ENCODE measurements around the gene PRKAG2.

The PRKAG2 gene

DNA sequence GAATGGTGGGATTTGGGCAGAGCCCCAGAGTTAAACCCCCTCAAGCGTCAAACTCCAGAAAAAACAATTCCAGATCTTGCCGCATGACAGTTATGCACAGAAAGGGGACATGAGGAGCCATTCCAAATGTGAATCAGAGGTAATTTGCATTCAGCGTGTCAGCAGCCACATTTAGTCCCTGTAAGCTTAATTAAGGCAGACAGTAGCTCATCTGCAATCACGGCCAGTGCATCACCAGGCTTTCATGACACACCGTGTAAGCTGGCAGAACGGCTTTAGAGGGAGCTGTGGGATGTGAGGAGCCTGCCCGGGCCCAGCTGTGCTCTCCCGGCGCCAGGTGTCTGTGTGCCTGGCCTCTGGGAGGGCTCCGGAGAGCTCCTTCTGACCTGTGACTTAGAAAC lies 18.7 kb upstream of the PRKAG2 start:
- DNase-seq: no peak
- no peak overlapping the region for H3K4me3 ChIP-seq (ENCODE audit: low read depth, low read length)
- TF ChIP-seq, protein P1, sequence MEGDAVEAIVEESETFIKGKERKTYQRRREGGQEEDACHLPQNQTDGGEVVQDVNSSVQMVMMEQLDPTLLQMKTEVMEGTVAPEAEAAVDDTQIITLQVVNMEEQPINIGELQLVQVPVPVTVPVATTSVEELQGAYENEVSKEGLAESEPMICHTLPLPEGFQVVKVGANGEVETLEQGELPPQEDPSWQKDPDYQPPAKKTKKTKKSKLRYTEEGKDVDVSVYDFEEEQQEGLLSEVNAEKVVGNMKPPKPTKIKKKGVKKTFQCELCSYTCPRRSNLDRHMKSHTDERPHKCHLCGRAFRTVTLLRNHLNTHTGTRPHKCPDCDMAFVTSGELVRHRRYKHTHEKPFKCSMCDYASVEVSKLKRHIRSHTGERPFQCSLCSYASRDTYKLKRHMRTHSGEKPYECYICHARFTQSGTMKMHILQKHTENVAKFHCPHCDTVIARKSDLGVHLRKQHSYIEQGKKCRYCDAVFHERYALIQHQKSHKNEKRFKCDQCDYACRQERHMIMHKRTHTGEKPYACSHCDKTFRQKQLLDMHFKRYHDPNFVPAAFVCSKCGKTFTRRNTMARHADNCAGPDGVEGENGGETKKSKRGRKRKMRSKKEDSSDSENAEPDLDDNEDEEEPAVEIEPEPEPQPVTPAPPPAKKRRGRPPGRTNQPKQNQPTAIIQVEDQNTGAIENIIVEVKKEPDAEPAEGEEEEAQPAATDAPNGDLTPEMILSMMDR (IDR thresholded peaks at IDR 0.05; ENCODE audit: low read depth, low read length, missing control alignments): no peak
- no peak overlapping the region for H3K27ac ChIP-seq
- in situ Hi-C loops (cut with HindIII; ENCODE audit: low pct_ligation_motif_present, low sequenced_read_pairs): no loop called here
- peaks cover 13% of the 10 kb centered on the region for H3K27me3 ChIP-seq (replicated peaks)
- no peaks in the 10 kb centered on the region for H3K36me3 ChIP-seq (replicated peaks)

DNA sequence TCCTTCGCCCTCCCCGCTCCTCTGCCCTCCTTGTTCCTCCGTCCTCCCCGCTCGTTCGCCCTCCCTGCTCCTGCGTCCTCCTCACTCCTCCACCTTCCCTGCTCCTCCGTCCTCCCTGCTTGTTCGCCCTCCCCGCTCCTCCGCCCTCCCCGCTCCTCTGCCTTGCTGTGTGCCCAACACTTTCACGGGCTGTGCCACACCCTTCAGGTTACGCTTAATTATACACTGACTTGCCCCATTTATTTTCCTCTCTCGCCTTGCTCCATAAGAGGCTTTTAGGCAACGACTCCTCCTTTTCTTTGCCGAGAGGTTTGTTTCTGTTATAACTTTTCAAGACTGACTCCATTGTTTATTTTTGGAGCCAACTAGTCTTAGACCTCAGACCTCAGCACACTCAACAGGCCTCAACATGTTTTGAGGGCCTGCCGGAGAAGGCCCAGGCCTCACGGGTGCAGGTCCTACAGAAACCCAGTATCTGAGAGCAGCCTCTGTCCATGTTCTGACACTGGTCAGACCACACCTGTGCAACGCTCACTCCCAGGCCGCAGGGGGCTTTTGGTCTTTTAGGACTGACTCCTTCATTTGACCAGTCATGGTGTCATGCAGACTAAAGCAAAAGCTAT lies 18.2 kb upstream of the PRKAG2 start:
- H3K4me3 ChIP-seq (ENCODE audit: low read depth, low read length): no peak overlapping the region
- in situ Hi-C loops (cut with HindIII; ENCODE audit: low pct_ligation_motif_present, low sequenced_read_pairs): no loop called here
- H3K27me3 ChIP-seq (replicated peaks): peaks cover 15% of the 10 kb centered on the region
- H3K27ac ChIP-seq: no peak overlapping the region
- TF ChIP-seq, protein P1 (IDR thresholded peaks at IDR 0.05; ENCODE audit: low read depth, low read length, missing control alignments): no peak
- DNase-seq: no peak
- no peaks in the 10 kb centered on the region for H3K36me3 ChIP-seq (replicated peaks)

DNA sequence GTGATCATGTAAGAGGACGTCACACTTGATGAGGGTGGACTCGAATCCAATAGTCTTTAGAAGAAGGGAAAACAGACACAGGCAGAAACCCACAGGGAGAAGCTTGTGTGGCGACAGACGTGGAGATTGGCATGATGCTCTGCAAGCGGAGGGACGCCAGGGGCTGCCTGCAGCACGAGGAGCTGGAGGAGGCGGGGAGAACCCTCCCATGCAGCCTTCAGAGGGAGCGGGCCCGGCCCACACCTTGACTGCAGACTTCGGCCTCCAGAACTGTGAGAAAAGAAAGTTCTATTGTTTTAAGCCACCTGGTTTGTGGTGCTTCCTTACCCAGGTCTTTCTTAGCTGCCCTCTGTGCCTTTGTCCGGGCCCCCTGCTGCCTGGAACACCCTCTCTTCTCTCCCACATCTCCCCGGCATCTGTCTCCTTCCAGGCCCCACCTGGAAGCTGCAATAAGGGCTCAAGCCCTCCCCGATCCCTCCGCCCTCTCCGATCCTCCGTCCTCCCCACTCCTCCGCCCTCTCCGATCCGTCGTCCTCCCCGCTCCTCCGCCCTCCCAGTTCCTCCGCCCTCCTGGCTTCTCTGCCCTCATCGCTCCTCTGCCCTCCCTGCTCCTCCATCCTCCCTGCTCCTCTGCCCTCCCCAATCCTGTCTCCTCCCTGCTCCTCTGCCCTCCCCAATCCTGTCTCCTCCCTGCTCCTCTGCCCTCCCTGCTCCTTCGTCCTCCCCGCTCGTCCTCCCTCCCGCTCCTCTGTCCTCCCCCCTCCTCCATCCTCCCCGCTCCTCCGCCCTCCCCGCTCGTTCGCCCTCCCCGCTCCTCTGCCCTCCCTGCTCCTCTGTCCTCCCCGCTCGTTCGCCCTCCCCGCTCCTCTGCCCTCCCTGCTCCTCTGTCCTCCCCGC lies 17.4 kb upstream of the PRKAG2 start:
- Histone ChIP-seq H3K4me3 (ENCODE audit: low read depth, low read length) (no peak overlapping the region), H3K27me3 (replicated peaks) (peaks cover 15% of the 10 kb centered on the region), H3K36me3 (replicated peaks) (no peaks in the 10 kb centered on the region), H3K27ac (no peak overlapping the region)
- TF ChIP-seq, protein P1 (IDR thresholded peaks at IDR 0.05; ENCODE audit: low read depth, low read length, missing control alignments): no peak
- in situ Hi-C loops (cut with HindIII; ENCODE audit: low pct_ligation_motif_present, low sequenced_read_pairs): no loop called here
- no peak for DNase-seq

DNA sequence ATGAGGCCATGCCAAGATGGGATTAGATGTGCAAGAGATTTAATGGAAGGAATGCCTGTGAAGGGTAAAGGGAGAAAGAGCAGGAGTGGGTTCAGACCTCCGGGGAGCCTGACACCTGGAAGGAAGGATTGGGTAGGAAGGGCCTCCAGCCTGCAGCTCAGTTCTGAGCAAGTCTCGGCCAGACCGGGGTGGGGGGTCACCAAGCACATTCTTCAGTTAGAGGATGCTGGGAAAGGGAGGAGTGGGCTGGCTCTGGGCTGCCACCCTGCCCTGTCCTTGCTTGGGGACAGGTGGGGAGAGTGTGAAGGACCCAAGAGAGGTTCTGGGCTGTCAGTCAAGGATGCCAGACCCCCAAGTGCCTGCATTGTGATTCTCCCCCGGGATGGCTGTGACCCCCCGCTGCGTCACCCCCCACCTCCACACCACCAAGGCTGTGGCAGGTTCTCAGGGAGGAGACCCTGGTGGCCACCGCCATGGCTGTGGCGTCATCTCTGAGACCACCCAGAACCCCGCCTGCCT lies 16.5 kb upstream of the PRKAG2 start:
- H3K4me3 ChIP-seq (ENCODE audit: low read depth, low read length): no peak overlapping the region
- no peak for DNase-seq
- H3K27me3 ChIP-seq (replicated peaks): peaks cover 17% of the 10 kb centered on the region
- no peak overlapping the region for H3K27ac ChIP-seq
- in situ Hi-C loops (cut with HindIII; ENCODE audit: low pct_ligation_motif_present, low sequenced_read_pairs): no loop called here
- no peaks in the 10 kb centered on the region for H3K36me3 ChIP-seq (replicated peaks)
- TF ChIP-seq, protein P1 (IDR thresholded peaks at IDR 0.05; ENCODE audit: low read depth, low read length, missing control alignments): no peak

DNA sequence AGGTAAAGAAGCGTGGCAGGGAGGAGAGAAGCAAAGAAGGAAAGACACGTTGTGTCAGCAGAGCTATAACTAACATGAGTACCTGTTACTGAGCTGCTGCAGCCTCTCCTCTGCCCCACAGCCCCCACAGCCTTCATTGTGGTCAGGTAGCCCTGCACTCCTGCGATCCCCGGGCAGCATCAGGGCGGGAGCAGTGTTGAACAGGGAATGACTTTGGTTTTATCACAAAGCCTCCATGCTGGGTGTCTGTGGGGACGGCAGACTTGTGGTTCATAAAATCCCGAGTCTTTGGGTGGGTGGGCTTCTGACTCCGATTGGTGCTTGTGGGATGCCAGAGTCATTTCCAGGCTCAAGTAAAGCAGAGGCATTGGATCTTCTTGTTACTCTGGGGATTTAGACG lies 14.8 kb upstream of the PRKAG2 start:
- TF ChIP-seq, protein P1 (IDR thresholded peaks at IDR 0.05; ENCODE audit: low read depth, low read length, missing control alignments): no peak
- Histone ChIP-seq H3K27me3 (replicated peaks) (peaks cover 18% of the 10 kb centered on the region), H3K4me3 (ENCODE audit: low read depth, low read length) (no peak overlapping the region), H3K27ac (no peak overlapping the region), H3K36me3 (replicated peaks) (no peaks in the 10 kb centered on the region)
- in situ Hi-C loops (cut with HindIII; ENCODE audit: low pct_ligation_motif_present, low sequenced_read_pairs): no loop called here
- no peak for DNase-seq

All from brain microvascular endothelial cell (primary cell).